Ammon's horn (tissue), 1 donor: Measurements from ENCODE around the gene TIAM1.
"Not testable (repeated sequence)": the region's sequence is repeated elsewhere in the genome, so short reads cannot be mapped to it uniquely, and the experiment has no call there.

Experiments
- DNase-seq: peaks from one replicate; pipeline ENCODE4 v3.0.0-alpha.2; 2016; ENCODE audit warnings: low spot score

TIAM1 gene

GRCh38 chr21:31251686-31252085, 92.4 kb downstream of the TIAM1 start:
- DNase-seq: no peak

GRCh38 chr21:31248598-31248997, 95.5 kb downstream of the TIAM1 start:
- DNase-seq: no peak

DNA sequence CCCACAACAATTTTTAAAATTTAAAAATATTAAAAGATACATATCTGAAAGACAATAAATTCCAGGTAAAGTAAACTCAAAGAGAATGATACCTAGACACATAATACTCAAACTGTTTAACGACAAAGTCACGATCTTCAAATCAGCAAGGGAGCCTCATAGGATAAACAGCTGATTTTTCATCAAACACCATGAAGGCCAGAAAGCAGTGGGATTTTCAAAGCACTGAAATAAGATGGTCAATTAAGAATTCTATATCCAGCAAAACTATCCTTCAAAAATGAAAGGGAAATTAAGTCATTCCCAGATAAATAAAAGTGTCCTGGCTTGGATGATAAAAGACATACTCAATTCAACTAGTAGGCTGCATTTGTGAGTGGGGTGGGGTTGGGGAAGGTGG, 100.5 kb downstream of the TIAM1 start:
- no peak for DNase-seq

DNA sequence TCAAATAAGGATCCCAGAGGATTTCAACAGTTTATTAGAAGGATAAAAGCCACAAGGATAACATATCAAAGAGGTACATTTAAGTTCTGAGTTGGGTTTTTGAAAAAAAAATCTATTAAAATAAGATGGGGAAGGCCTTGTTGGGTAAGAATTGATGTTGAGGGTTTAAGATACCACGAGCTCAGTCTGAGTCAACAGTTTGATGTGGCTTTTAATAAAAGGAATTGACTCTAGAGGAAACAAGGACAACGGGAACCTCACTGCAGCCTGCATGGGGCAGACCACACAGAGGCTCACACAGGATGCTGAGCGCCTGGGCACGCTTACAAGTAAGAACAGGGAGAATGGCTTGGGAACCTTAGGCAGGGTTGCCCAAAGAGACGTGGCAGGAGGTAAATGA, 107.5 kb downstream of the TIAM1 start:
- no peak for DNase-seq

DNA sequence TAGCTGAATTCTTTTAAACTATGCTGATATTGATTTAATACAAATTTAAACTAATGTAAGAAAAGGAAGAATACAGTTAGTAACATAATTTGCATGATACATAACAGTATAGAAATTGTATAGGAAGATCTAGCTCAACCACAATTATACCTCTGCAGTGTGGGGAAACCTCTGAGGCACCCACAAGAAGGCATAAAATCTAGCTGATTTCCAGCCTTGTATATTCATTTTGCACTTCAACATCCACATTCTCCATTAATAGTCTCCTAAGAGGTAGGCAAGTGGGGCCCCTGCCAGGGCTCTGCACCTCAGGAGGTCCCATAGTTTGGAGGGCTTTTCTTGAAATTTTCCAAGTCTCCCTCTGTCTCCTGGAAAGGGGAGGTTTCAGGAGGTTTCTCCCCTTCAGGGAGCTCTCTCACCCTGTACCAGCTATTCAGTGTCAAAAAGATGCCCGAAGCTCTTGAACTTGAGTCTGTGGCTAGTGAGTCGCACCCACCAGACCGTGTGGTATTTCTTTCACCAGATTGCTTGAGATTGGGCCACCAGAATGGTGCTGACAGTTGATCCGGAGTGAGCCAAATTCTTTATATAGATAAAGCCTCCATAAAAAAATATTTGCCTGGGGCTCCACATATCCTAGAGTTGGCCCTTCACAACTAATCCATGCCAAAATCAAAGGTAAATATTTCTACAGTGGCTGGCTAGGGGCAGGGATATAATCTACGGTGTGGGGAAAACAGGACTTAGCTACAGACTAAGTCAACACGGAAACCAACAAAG, 108.2 kb downstream of the TIAM1 start:
- no peak for DNase-seq

GRCh38 chr21:31234936-31235335, 109.1 kb downstream of the TIAM1 start:
- no peak for DNase-seq

DNA sequence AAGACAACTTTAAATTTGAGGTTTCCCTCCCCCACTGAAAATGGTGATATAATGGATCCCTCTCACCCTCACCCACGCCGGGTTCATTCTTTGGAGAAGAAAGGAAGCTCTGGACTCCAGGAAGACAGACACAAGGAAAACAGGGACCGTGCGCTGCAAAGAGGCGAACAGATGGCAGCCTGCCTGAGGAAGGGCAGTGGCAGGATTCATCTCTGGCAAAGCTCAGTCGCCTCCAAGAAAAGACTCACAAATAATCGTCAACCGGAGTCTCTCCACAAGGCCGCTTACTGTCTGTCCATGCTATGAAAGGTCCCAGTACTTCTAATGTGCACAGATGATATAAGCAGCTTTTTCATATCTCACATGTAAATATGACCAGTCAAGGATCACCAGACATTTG, 110.3 kb downstream of the TIAM1 start:
- no peak for DNase-seq

GRCh38 chr21:31232344-31232743, 111.7 kb downstream of the TIAM1 start:
- no peak for DNase-seq

- DNase-seq: no peak
These were observed 113.1 kb downstream of the TIAM1 start for GRCh38 chr21:31230937-31231336.

DNA sequence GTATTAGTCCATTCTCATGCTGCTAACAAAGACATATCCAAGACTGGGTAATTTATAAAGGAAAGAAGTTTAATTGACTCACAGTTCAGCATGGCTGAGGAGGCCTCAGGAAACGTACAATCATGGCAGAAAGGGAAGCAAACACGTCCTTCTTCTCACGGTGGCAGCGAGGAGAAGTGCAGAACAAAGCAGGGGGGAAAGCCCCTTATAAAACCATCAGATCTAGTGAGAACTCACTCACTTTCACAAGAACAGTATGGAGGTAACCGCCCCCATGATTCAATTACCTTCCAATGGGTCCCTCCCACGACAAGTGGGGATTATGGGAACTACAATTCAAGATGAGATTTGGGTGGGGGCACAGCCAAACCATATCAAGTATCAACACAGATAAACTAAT, 115.3 kb downstream of the TIAM1 start:
- DNase-seq: not testable (repeated sequence)

DNA sequence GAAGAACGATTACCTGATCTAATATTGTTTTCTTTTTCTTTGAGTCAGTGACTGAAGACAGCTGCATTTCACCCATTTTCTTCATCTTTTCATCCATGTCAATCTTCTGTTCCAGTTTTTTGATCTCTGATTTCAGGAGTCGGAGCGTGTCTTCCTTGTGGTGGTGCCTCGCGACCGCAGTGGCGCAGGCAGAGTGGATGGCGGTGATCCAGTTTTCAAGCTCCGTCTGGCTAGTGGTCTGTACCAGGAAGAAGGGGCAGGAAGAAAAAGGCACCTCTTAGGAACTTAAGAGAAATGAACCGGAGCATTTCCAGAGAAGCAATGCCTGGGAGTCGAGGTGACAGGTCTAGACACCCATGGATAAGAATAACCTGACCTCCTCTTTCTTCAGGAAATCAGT, 118.3 kb downstream of the TIAM1 start:
- DNase-seq: no peak

DNA sequence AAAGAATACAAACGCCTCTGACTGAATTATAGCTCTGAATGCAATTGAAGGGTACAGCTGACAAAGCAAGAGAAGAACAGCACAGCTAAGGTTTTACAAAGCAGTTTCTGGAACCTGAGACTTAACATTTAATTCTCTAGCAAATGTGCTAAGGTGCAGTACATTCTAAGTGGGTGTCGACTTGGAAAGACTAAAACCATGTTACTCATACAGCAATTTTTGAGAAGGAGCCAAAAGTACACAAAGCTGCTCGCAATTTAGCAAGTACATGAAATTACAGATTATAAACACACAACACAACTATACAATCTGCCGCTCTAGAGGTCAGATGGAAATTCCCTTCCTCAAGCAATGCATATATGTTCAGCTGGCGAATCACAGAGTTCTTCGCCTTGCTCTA, 121.9 kb downstream of the TIAM1 start:
- peak; percentile 50 for DNase-seq

GRCh38 chr21:31221043-31221442, 123.0 kb downstream of the TIAM1 start:
- peak; percentile 47 for DNase-seq

- DNase-seq: peak; percentile 72
These were observed 123.5 kb downstream of the TIAM1 start for GRCh38 chr21:31220575-31220974.

DNA sequence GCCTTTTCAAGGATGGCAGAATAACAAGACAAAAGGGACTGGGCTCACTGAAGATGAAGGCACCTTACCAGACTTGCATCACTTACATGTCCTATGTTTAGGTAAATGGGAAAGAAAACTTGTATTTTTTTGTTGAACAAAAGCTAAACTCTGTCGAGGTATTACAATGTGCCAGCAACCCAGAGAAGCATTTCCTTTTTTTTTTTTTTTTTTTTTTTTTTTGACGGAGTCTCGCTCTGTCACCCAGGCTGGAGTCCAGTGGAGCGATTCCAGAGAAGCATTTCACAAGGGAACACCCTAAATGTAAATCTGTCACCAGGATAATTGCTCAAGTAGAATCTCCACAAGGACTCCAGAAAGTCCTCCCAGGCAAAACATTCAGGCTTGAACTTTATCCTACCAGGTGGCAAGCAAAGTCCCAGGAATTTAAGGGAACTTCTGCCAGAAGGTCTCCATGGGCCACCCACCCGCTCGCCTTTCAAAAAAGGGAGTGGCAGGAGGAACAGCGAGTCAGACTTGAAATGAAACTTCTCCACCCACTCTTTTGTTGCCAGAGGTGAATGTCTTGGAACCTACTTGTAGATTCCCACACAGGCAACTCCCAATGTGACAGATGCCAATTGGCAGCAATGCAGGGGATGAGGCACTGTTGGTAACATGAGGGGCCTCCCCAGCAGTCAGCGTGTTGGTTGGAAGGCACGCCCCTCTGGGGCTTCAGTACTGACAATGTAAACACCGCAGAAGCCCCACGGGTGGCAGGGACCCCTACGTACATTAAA, 125.0 kb downstream of the TIAM1 start:
- peak; percentile 20 for DNase-seq

DNA sequence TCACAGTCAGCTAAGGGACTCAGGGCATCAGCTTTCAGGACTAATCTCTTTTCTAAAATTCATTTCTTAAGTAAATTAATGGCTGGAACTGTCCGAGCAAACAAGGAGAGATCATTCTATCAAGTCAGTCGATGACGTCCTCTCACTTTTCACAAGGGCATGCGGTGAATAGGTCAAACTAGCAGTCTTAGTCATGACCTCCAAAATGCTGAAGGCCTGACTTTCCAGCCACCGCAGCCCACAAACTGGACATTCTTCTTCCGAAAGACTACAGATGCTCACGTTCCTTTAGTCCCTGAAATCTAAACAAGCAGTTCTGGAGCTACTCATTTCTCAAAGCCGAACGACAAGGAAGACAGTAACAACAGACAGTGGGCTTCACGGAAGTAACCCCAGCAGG, 127.9 kb downstream of the TIAM1 start:
- DNase-seq: no peak

DNA sequence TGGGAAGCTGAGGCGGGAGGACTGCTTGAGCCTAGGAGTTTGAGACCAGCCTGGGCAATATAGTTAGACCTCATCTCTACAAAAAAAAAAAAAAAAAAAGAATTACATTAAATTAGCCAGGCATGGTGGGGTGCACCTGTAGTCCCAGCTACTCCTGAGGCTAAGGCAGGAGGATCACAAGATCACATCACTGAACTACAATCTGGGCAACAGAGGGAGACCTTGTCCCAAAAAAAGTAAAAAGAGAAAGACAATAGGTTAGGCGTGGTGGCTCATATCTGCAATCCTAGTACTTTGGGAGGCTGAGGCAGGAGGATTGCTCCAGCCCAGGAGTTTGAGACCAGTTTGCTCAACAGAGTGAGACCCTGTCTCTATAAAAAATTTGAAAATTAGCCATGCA, 130.3 kb downstream of the TIAM1 start:
- DNase-seq: no peak

DNA sequence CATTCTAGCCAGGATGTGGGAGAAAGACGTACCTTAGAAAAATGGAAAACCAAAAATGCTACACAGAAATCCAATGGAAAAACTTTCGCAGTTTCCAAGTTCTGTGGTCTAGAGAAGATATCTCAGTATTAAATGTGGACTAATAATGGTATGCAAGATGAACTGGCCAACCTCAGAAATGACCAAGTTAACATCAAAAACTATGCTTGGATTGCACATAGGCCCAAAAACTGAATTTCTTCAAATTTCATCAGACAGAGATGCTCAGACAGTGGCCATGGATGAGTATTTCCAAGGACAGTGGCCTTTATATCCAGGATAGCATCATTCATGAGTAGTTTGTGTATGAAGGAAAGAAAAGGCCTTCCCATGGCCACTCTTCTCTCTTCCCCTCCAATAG, 132.2 kb downstream of the TIAM1 start:
- DNase-seq: no peak

GRCh38 chr21:31205412-31205811, 138.6 kb downstream of the TIAM1 start:
- no peak for DNase-seq

GRCh38 chr21:31204801-31205200, 139.3 kb downstream of the TIAM1 start:
- no peak for DNase-seq

GRCh38 chr21:31203431-31204054, 140.5 kb downstream of the TIAM1 start:
- no peak for DNase-seq

DNA sequence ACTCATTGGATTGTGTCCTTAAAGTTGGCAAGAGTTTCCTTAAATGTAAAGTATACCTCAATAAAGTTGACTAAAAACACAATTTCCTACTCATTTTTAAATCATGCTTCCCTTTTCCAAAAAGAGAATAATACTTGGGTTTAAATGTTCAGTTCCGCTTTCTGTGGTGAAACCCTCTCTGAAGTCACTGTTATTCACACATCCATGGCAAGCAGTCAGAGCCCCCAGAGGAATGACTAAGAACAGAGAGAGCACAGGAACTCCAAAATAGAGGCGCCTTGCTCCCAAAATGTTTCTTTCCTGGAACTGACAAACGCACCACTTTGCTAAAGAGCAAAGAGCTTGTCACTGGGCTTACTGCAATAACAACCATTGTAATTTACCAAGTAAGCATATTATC, 142.5 kb downstream of the TIAM1 start:
- peak; percentile 54 for DNase-seq

- no peak for DNase-seq
These were observed 142.9 kb downstream of the TIAM1 start for GRCh38 chr21:31201144-31201543.
